AG09309 (cell line): Measurements from ENCODE around the gene SLC35F3.

Experiments used
- DNase-seq: peaks from one replicate; pipeline ENCODE4 v3.0.0-alpha.2; 2010; ENCODE audit warnings: low read depth
- H3K4me3 ChIP-seq: 2 replicates; pipeline ENCODE4 v1.5.1; 2011; ENCODE audit warnings: mild to moderate bottlenecking, low read depth, low read length, moderate library complexity; ENCODE audit not compliant: control insufficient read depth
- CTCF ChIP-seq: IDR thresholded peaks from 2 replicates; pipeline ENCODE4 v1.5.1; 2011; ENCODE audit warnings: mild to moderate bottlenecking, low read depth, low read length, inconsistent platforms; ENCODE audit not compliant: insufficient read depth, control insufficient read depth; ENCODE audit errors: missing control alignments

Gene SLC35F3

GRCh38 chr1:233990486-233990885, 86.0 kb downstream of the SLC35F3 start:
- TF ChIP-seq CTCF = no peak
- DNase-seq = no peak
- no peak overlapping the region for H3K4me3 ChIP-seq

GRCh38 chr1:233993651-233994050, 89.2 kb downstream of the SLC35F3 start:
- no peak for TF ChIP-seq CTCF
- H3K4me3 ChIP-seq = no peak overlapping the region
- no peak for DNase-seq

- DNase-seq = no peak
Observed at GRCh38 chr1:233994112-233994511, 89.6 kb downstream of the SLC35F3 start.

GRCh38 chr1:233998456-233998855, 94.0 kb downstream of the SLC35F3 start:
- DNase-seq = no peak
- no peak for TF ChIP-seq CTCF
- no peak overlapping the region for H3K4me3 ChIP-seq

More at GRCh38 chr1:233994112-233994511, 89.6 kb downstream of the SLC35F3 start:
- no peak overlapping the region for H3K4me3 ChIP-seq
- TF ChIP-seq CTCF = no peak

GRCh38 chr1:233998891-233999290, 94.4 kb downstream of the SLC35F3 start:
- no peak for TF ChIP-seq CTCF
- DNase-seq = no peak
- H3K4me3 ChIP-seq = no peak overlapping the region

GRCh38 chr1:234000557-234001041, 96.1 kb downstream of the SLC35F3 start:
- H3K4me3 ChIP-seq = no peak overlapping the region
- DNase-seq = no peak
- TF ChIP-seq CTCF = no peak

- TF ChIP-seq CTCF = no peak
- DNase-seq = no peak
- no peak overlapping the region for H3K4me3 ChIP-seq
Observed at GRCh38 chr1:234001817-234002216, 97.3 kb downstream of the SLC35F3 start.
